T-cell (primary cell): Measurements from ENCODE around the gene ST6GALNAC2. TPM values are rescaled to one million over a fixed set of nuclear protein-coding genes. Genes with fewer than 3 reads are reported as not detected.
A peak's percentile ranks its signal among the peaks of the same experiment; 100 is the strongest.

Source experiments
- ATAC-seq, 4 experiments: fragments of 200-7000 bp in 3 of 4; fragments of 150-1000 bp in 1 of 4; cut with Tn5 transposase; replicated peaks in 1 of 4; 1 replicate in 3 of 4; 2 replicates in 1 of 4; pipeline ENCODE4 v1.10.0; 2021; ENCODE audit warnings: moderate library complexity in 3 of 4, mild to moderate bottlenecking in 2 of 4, moderate number of reproducible peaks in 1 of 4
- CTCF ChIA-PET, 2 donors: fragments of 300-600 bp; sonication (Branson Sonifier 250); formaldehyde crosslinking; loops; one replicate each; lab custom pipeline; 2022; ENCODE audit warnings: antibody characterized with exemption in 2 of 2; lab: Charles Lee
- POLR2A ChIA-PET, 2 donors: fragments of 300-600 bp; sonication (Branson Sonifier 250); formaldehyde crosslinking; loops; one replicate each; lab custom pipeline; 2022; ENCODE audit warnings: antibody characterized with exemption in 2 of 2; lab: Charles Lee
- DNase-seq, 35 experiments: peaks; one replicate each; pipeline versions ENCODE4 v3.0.0 to v3.0.0-alpha.2; 2013 to 2023
- H3K27ac ChIP-seq: one replicate; pipeline ENCODE4 v1.5.1; 2013; ENCODE audit warnings: low read length
- H3K27me3 ChIP-seq, 2 experiments: replicated peaks in 1 of 2; 1 replicate in 1 of 2; 2 replicates in 1 of 2; pipeline versions ENCODE4 v1.6.1 to v1.7.0; 2013; ENCODE audit warnings: low read length in 1 of 2, mixed read lengths in 1 of 2; ENCODE audit not compliant: control insufficient read depth in 2 of 2, insufficient read depth in 2 of 2; ENCODE audit errors: extremely low read depth in 1 of 2
- H3K36me3 ChIP-seq, 2 donors: 1 replicate in 1 of 2; 2 replicates in 1 of 2; pipeline versions ENCODE4 v1.6.1 to v1.7.0; 2013; ENCODE audit warnings: low read length in 1 of 2; ENCODE audit not compliant: control insufficient read depth in 2 of 2, insufficient read depth in 1 of 2; ENCODE audit errors: extremely low read depth in 1 of 2
- H3K4me1 ChIP-seq, 2 experiments: 1 replicate in 1 of 2; 2 replicates in 1 of 2; pipeline versions ENCODE4 v1.6.1 to v1.7.0; 2013; ENCODE audit warnings: low read length in 2 of 2, mixed read lengths in 1 of 2; ENCODE audit not compliant: insufficient read depth in 2 of 2, control insufficient read depth in 1 of 2; ENCODE audit errors: extremely low read depth in 1 of 2
- H3K4me3 ChIP-seq, 2 donors: 1 replicate in 1 of 2; 2 replicates in 1 of 2; pipeline versions ENCODE4 v1.5.1 to v1.7.0; 2013; ENCODE audit warnings: mild to moderate bottlenecking in 2 of 2, low read length in 1 of 2, moderate library complexity in 1 of 2; ENCODE audit not compliant: control insufficient read depth in 1 of 2; ENCODE audit errors: extremely low read depth in 1 of 2
- H3K9me3 ChIP-seq: 2 replicates; pipeline ENCODE4 v1.7.0; 2013
- H3K27ac Mint-ChIP-seq, 2 donors: one replicate each; pipeline ENCODE4 v1.8.0; 2020 to 2021; ENCODE audit warnings: mild to moderate bottlenecking in 2 of 2, mixed read lengths in 2 of 2
- H3K27me3 Mint-ChIP-seq, 2 donors: one replicate each; pipeline ENCODE4 v1.8.0; 2021 to 2022; ENCODE audit warnings: mixed read lengths in 2 of 2
- H3K36me3 Mint-ChIP-seq: one replicate; pipeline ENCODE4 v1.8.0; 2021; ENCODE audit warnings: mixed read lengths
- H3K4me1 Mint-ChIP-seq, 3 donors: one replicate each; pipeline ENCODE4 v1.8.0; 2020 to 2022; ENCODE audit warnings: mixed read lengths in 3 of 3, mild to moderate bottlenecking in 1 of 3
- H3K4me3 Mint-ChIP-seq, 3 donors: one replicate each; pipeline ENCODE4 v1.8.0; 2020 to 2022; ENCODE audit warnings: mild to moderate bottlenecking in 3 of 3, mixed read lengths in 3 of 3, moderate library complexity in 3 of 3
- H3K9me3 Mint-ChIP-seq, 3 donors: one replicate each; pipeline ENCODE4 v1.8.0; 2020 to 2022; ENCODE audit warnings: mixed read lengths in 3 of 3
- WGBS: methylation state at CpG from one replicate; pipeline ENCODE4 v1.1.5; 2013; ENCODE audit warnings: missing lambda C conversion rate; ENCODE audit not compliant: insufficient coverage; 5-methylcytosine and 5-hydroxymethylcytosine counted together
- total RNA-seq, 35 experiments: library from RNA in 6 of 35; stranded (reverse) in 6 of 35; fragments of 120-200 nt in 1 of 35; gene quantifications; one replicate each; pipeline versions ENCODE4 v1.2.1 to v1.2.4 and lab custom pipeline; 2013 to 2026

The ST6GALNAC2 gene
- total RNA-seq, 5 donors from 2014 or later (not counting 1 experiment from before 2014, with no cell fraction given) = 0.55 to 4.7 (median 2.1) TPM

GRCh38 chr17:76627510-76627909 lies 41.9 kb upstream of the ST6GALNAC2 start:
- ChIA-PET CTCF (no interaction called here), POLR2A (no interaction called here)
- Mint-ChIP-seq H3K27ac (no peak overlapping the region), H3K4me1 (peaks cover 5 to 16% (median 5%) of the 10 kb centered on the region in 3 donors), H3K36me3 (no peaks in the 10 kb centered on the region), H3K27me3 (peaks cover 0 to 4% of the 10 kb centered on the region in 2 donors), H3K4me3 (no peak overlapping the region), H3K9me3 (no peaks in the 10 kb centered on the region)
- no peak for DNase-seq
- Histone ChIP-seq H3K4me3 (no peak overlapping the region), H3K27me3 (peaks cover 0 to 8% of the 10 kb centered on the region in 2 experiments), H3K36me3 (peaks cover 0 to 3% of the 10 kb centered on the region in 2 donors), H3K27ac (no peak overlapping the region), H3K4me1 (peaks cover 0 to 3% of the 10 kb centered on the region in 2 experiments), H3K9me3 (no peaks in the 10 kb centered on the region)
- WGBS = 40% methylated on average over 1 of the region's 13 CpGs
- no peak for ATAC-seq

- H3K27me3 Mint-ChIP-seq = peaks cover 0 to 4% of the 10 kb centered on the region in 2 donors
- ChIA-PET CTCF (interaction anchor here in 1 of 2 donors (0.6 kb wide), 1 partner anchor 67 kb away, joined by 7 read pairs; no protein-coding TSS in a partner anchor), POLR2A (no interaction called here)
- ATAC-seq (no peak), DNase-seq (no peak)
- no peak overlapping the region for H3K27ac ChIP-seq
- peaks cover 5 to 7% (median 5%) of the 10 kb centered on the region in 3 donors for H3K4me1 Mint-ChIP-seq
- H3K9me3 Mint-ChIP-seq = no peaks in the 10 kb centered on the region
- no peak overlapping the region for H3K27ac Mint-ChIP-seq
- H3K4me3 Mint-ChIP-seq = no peak overlapping the region
- WGBS = 75% methylated on average over 6 of the region's 11 CpGs
- H3K36me3 ChIP-seq = peaks cover 0 to 3% of the 10 kb centered on the region in 2 donors
- peaks cover 0 to 3% of the 10 kb centered on the region in 2 experiments for H3K4me1 ChIP-seq
- H3K36me3 Mint-ChIP-seq = no peaks in the 10 kb centered on the region
- no peaks in the 10 kb centered on the region for H3K9me3 ChIP-seq
- no peak overlapping the region for H3K4me3 ChIP-seq
- H3K27me3 ChIP-seq = peaks cover 0 to 8% of the 10 kb centered on the region in 2 experiments
Measured at GRCh38 chr17:76626442-76626841, 40.8 kb upstream of the ST6GALNAC2 start.

- peaks cover 0 to 4% of the 10 kb centered on the region in 2 donors for H3K27me3 Mint-ChIP-seq
- Histone ChIP-seq H3K4me1 (peaks cover 0 to 3% of the 10 kb centered on the region in 2 experiments), H3K27ac (no peak overlapping the region), H3K4me3 (no peak overlapping the region), H3K27me3 (peaks cover 0 to 8% of the 10 kb centered on the region in 2 experiments), H3K36me3 (peaks cover 0 to 3% of the 10 kb centered on the region in 2 donors), H3K9me3 (no peaks in the 10 kb centered on the region)
- no peaks in the 10 kb centered on the region for H3K36me3 Mint-ChIP-seq
- CTCF ChIA-PET = no interaction called here
- H3K9me3 Mint-ChIP-seq = no peaks in the 10 kb centered on the region
- ATAC-seq (no peak), DNase-seq (no peak)
- H3K4me3 Mint-ChIP-seq = no peak overlapping the region
- POLR2A ChIA-PET = no interaction called here
- H3K4me1 Mint-ChIP-seq = peaks cover 5 to 7% (median 5%) of the 10 kb centered on the region in 3 donors
- no peak overlapping the region for H3K27ac Mint-ChIP-seq
- WGBS = 91% methylated on average over 1 of the region's 6 CpGs
Measured at GRCh38 chr17:76625496-76625895, 39.8 kb upstream of the ST6GALNAC2 start.

- ChIA-PET CTCF (interaction anchor here (0.6 to 1.9 kb wide), 15 partner anchors 8 to 978 kb away, joined by 3 to 10 read pairs (median 3); partner anchors contain the start of gene RHBDF2 (in 1 of the 2)), POLR2A (interaction anchor here in 1 of 2 donors (0.6 kb wide), 1 partner anchor 66 kb away, joined by 3 read pairs; no protein-coding TSS in a partner anchor)
- no peak overlapping the region for H3K4me3 ChIP-seq
- H3K27me3 ChIP-seq = peaks cover 0 to 8% of the 10 kb centered on the region in 2 experiments
- Mint-ChIP-seq H3K27me3 (peaks cover 0 to 4% of the 10 kb centered on the region in 2 donors), H3K36me3 (no peaks in the 10 kb centered on the region), H3K9me3 (no peaks in the 10 kb centered on the region), H3K27ac (no peak overlapping the region), H3K4me3 (no peak overlapping the region), H3K4me1 (peaks cover 5 to 7% (median 5%) of the 10 kb centered on the region in 3 donors)
- no CpG with 5 or more reads among the region's 18 CpGs for WGBS
- no peak overlapping the region for H3K27ac ChIP-seq
- no peaks in the 10 kb centered on the region for H3K9me3 ChIP-seq
- ATAC-seq (peak; percentile 87 to 94 (median 93)), DNase-seq (peak; percentile 41 to 87 (median 69))
- H3K36me3 ChIP-seq = peaks cover 0 to 3% of the 10 kb centered on the region in 2 donors
- peaks cover 0 to 3% of the 10 kb centered on the region in 2 experiments for H3K4me1 ChIP-seq
Measured at GRCh38 chr17:76623271-76624146, 37.8 kb upstream of the ST6GALNAC2 start.

- H3K36me3 Mint-ChIP-seq = no peaks in the 10 kb centered on the region
Measured at GRCh38 chr17:76617838-76618237, 32.2 kb upstream of the ST6GALNAC2 start.

GRCh38 chr17:76614912-76615617 lies 29.4 kb upstream of the ST6GALNAC2 start:
- no peaks in the 10 kb centered on the region for H3K9me3 Mint-ChIP-seq
- Histone ChIP-seq H3K4me3 (no peak overlapping the region), H3K27ac (no peak overlapping the region), H3K27me3 (no peaks in the 10 kb centered on the region), H3K4me1 (peaks cover 0 to 7% of the 10 kb centered on the region in 2 experiments), H3K9me3 (no peaks in the 10 kb centered on the region), H3K36me3 (no peaks in the 10 kb centered on the region)
- 96% methylated on average over 20 of the region's 28 CpGs for WGBS
- ChIA-PET CTCF (interaction anchor here in 1 of 2 donors (0.6 kb wide), 2 partner anchors 9 to 214 kb away, joined by 3 read pairs; no protein-coding TSS in a partner anchor), POLR2A (interaction anchor here in 1 of 2 donors (0.6 kb wide), 1 partner anchor 82 kb away, joined by 3 read pairs; no protein-coding TSS in a partner anchor)
- peaks cover 0 to 1% of the 10 kb centered on the region in 2 donors for H3K27me3 Mint-ChIP-seq
- no peak for DNase-seq
- peaks cover 0 to 4% (median 0%) of the 10 kb centered on the region in 3 donors for H3K4me1 Mint-ChIP-seq
- H3K36me3 Mint-ChIP-seq = no peaks in the 10 kb centered on the region
- H3K27ac Mint-ChIP-seq = no peak overlapping the region
- H3K4me3 Mint-ChIP-seq = no peak overlapping the region
- no peak for ATAC-seq

More at GRCh38 chr17:76617838-76618237, 32.2 kb upstream of the ST6GALNAC2 start:
- Histone ChIP-seq H3K9me3 (no peaks in the 10 kb centered on the region), H3K36me3 (no peaks in the 10 kb centered on the region), H3K27me3 (no peaks in the 10 kb centered on the region), H3K27ac (no peak overlapping the region), H3K4me1 (peaks cover 0 to 7% of the 10 kb centered on the region in 2 experiments), H3K4me3 (no peak overlapping the region)
- H3K9me3 Mint-ChIP-seq = no peaks in the 10 kb centered on the region
- H3K4me1 Mint-ChIP-seq = peaks cover 0 to 4% (median 0%) of the 10 kb centered on the region in 3 donors
- ChIA-PET POLR2A (no interaction called here), CTCF (no interaction called here)
- no peak for DNase-seq
- no peak overlapping the region for H3K4me3 Mint-ChIP-seq
- no peak overlapping the region for H3K27ac Mint-ChIP-seq
- H3K27me3 Mint-ChIP-seq = no peaks in the 10 kb centered on the region
- WGBS = 80% methylated on average over 1 of the region's 2 CpGs
- ATAC-seq = no peak
